HCT116 (cell line): ENCODE results near the gene CCRL2. TPM values are rescaled to one million over a fixed set of nuclear protein-coding genes. Genes with fewer than 3 reads are reported as not detected.

Source experiments
- ATAC-seq: fragments of 200-7000 bp; cut with Tn5 transposase; 2 replicates; pipeline ENCODE4 v1.9.1; 2020; ENCODE audit warnings: mild to moderate bottlenecking, moderate library complexity
- BruUV-seq: library from RNA; stranded (reverse); fragments of 400-500 nt; replicated peaks from 2 replicates; lab custom pipeline; 2021; lab: Mats Ljungman, UMichigan
- CTCF ChIA-PET: fragments of 300-600 bp; sonication (Branson Sonifier 250); formaldehyde crosslinking; loops from one replicate; lab custom pipeline; 2021; ENCODE audit warnings: antibody characterized with exemption; lab: Charles Lee
- POLR2A ChIA-PET: fragments of 300-600, 350-600 bp; sonication (Branson Sonifier 250); formaldehyde crosslinking; loops from one replicate; lab custom pipeline; 2021; ENCODE audit warnings: antibody characterized with exemption; lab: Charles Lee
- RAD21 ChIA-PET, 2 experiments: fragments of 300-600 bp; sonication (Branson Sonifier 250); formaldehyde crosslinking; loops; one replicate each; lab custom pipeline; 2023; ENCODE audit warnings: low total read pairs in 2 of 2; ENCODE audit not compliant: uncharacterized antibody in 2 of 2, unreplicated experiment in 2 of 2, low non-redundant PET in 1 of 2; lab: Charles Lee
- DNase-seq: peaks from one replicate; pipeline ENCODE4 v3.0.0-alpha.2; 2010; ENCODE audit warnings: low read depth, low spot score
- H2AFZ ChIP-seq: fragments of 200-600 bp; shearing (Covaris generic), sonication (generic); 2 replicates; pipeline ENCODE4 v1.6.1; 2017; ENCODE audit warnings: low read depth, mixed run types, mixed read lengths, antibody characterized with exemption, low read length; ENCODE audit not compliant: poor library complexity, severe bottlenecking
- H3K27ac ChIP-seq: 2 replicates; pipeline ENCODE4 v1.5.1; 2012; ENCODE audit warnings: low read depth, low read length
- H3K27me3 ChIP-seq: fragments of 200-600 bp; sonication (generic); 2 replicates; pipeline ENCODE4 v1.6.1; 2016; ENCODE audit warnings: mixed run types, low read length, mixed read lengths; ENCODE audit not compliant: insufficient read depth
- H3K36me3 ChIP-seq, 2 experiments: fragments of 200-500 bp in 1 of 2; fragments of 200-600 bp in 1 of 2; sonication (Bioruptor generic) in 1 of 2; sonication (generic) in 1 of 2; 2 replicates each; pipeline versions ENCODE4 v1.5.1 to v1.6.1; 2014 to 2016; ENCODE audit warnings: low read length in 2 of 2, inconsistent platforms in 1 of 2, mixed read lengths in 1 of 2, mixed run types in 1 of 2; ENCODE audit not compliant: insufficient read depth in 2 of 2, control insufficient read depth in 1 of 2
- H3K4me1 ChIP-seq, 2 experiments: fragments of 200-600 bp in 1 of 2; sonication (generic) in 1 of 2; 2 replicates each; pipeline versions ENCODE4 v1.5.1 to v1.6.1; 2012 to 2017; ENCODE audit warnings: low read length in 2 of 2, inconsistent platforms in 1 of 2, mild to moderate bottlenecking in 1 of 2, mixed read lengths in 1 of 2, mixed run types in 1 of 2, moderate library complexity in 1 of 2; ENCODE audit not compliant: insufficient read depth in 2 of 2, control insufficient read depth in 1 of 2
- H3K4me2 ChIP-seq: fragments of 200-600 bp; sonication (generic); 2 replicates; pipeline ENCODE4 v1.6.1; 2017; ENCODE audit warnings: mixed run types, low read length, mixed read lengths
- H3K4me3 ChIP-seq, 2 experiments: fragments of 200-600 bp in 1 of 2; sonication (generic) in 1 of 2; replicated peaks in 1 of 2; 2 replicates each; pipeline ENCODE4 v1.5.1; 2011 to 2016; ENCODE audit warnings: low read length in 2 of 2, control low read depth in 1 of 2, low read depth in 1 of 2, mild to moderate bottlenecking in 1 of 2, mixed read lengths in 1 of 2, mixed run types in 1 of 2
- H3K79me2 ChIP-seq: fragments of 200-600 bp; sonication (generic); 2 replicates; pipeline ENCODE4 v1.6.1; 2017; ENCODE audit warnings: mild to moderate bottlenecking, mixed run types, low read length, moderate library complexity, mixed read lengths; ENCODE audit not compliant: insufficient read depth
- H3K9ac ChIP-seq: fragments of 200-600 bp; sonication (generic); 2 replicates; pipeline ENCODE4 v1.6.1; 2016; ENCODE audit warnings: low read length, mixed read lengths
- H3K9me2 ChIP-seq: fragments of 200-600 bp; sonication (generic), shearing (Covaris generic); 2 replicates; pipeline ENCODE4 v1.6.1; 2017; ENCODE audit warnings: mixed run types, mild to moderate bottlenecking, moderate library complexity; ENCODE audit not compliant: insufficient read depth
- H3K9me3 ChIP-seq, 2 experiments: fragments of 200-500 bp in 1 of 2; fragments of 200-600 bp in 1 of 2; sonication (Bioruptor generic) in 1 of 2; sonication (generic) in 1 of 2; 2 replicates each; pipeline ENCODE4 v1.6.1; 2014 to 2017; ENCODE audit warnings: low read length in 2 of 2, mixed read lengths in 2 of 2, inconsistent platforms in 1 of 2, low read depth in 1 of 2, mild to moderate bottlenecking in 1 of 2, mixed run types in 1 of 2, moderate library complexity in 1 of 2; ENCODE audit not compliant: control insufficient read depth in 1 of 2, insufficient read depth in 1 of 2
- H4K20me1 ChIP-seq: fragments of 200-600 bp; sonication (generic), shearing (Covaris generic); 2 replicates; pipeline ENCODE4 v1.6.1; 2017; ENCODE audit warnings: mixed run types, mild to moderate bottlenecking, moderate library complexity; ENCODE audit not compliant: insufficient read depth
- CEBPB ChIP-seq: IDR thresholded peaks from 2 replicates; pipeline ENCODE4 v1.6.1; 2012; ENCODE audit warnings: low read depth
- ELF1 ChIP-seq: IDR thresholded peaks from 2 replicates; pipeline ENCODE4 v1.6.1; 2012; ENCODE audit warnings: low read depth, borderline replicate concordance
- FOSL1 ChIP-seq: IDR thresholded peaks from 2 replicates; pipeline ENCODE4 v1.6.1; 2012; ENCODE audit warnings: low read depth
- POLR2AphosphoS5 ChIP-seq: IDR thresholded peaks from 2 replicates; pipeline ENCODE4 v1.6.1; 2011; ENCODE audit warnings: mild to moderate bottlenecking, low read depth, low read length, moderate library complexity
- SIN3A ChIP-seq: IDR thresholded peaks from 2 replicates; pipeline ENCODE4 v1.6.1; 2012; ENCODE audit warnings: low read depth
- SP1 ChIP-seq: IDR thresholded peaks from 2 replicates; pipeline ENCODE4 v1.6.1; 2012; ENCODE audit warnings: low read depth
- SRF ChIP-seq: IDR thresholded peaks from 2 replicates; pipeline ENCODE4 v1.6.1; 2012; ENCODE audit warnings: low read depth
- TCF7L2 ChIP-seq: IDR thresholded peaks from 2 replicates; pipeline ENCODE4 v1.7.0; 2011; ENCODE audit warnings: borderline replicate concordance, inconsistent platforms; ENCODE audit not compliant: insufficient read depth, insufficient read length; ENCODE audit errors: extremely low read depth
- intact Hi-C: fragments of 100-400 bp; cut with micrococcal nuclease; formaldehyde crosslinking; loops from 2 replicates; pipeline ENCODE4 v1.10.0; 2022
- total RNA-seq: library from RNA; stranded (reverse); gene quantifications from one replicate; pipeline ENCODE4 v1.2.1, GENCODE V29; 2021; ENCODE audit not compliant: unreplicated experiment
- TF ChIP-seq, protein P1 (sequence below): IDR thresholded peaks from 2 replicates; pipeline ENCODE4 v1.6.1; 2012; ENCODE audit warnings: low read depth
- TF ChIP-seq, protein P2 (sequence below): IDR thresholded peaks from 2 replicates; pipeline ENCODE4 v1.6.1; 2011; ENCODE audit warnings: mild to moderate bottlenecking, low read length, moderate library complexity; ENCODE audit not compliant: insufficient replicate concordance; ENCODE audit errors: extremely low read depth

CCRL2 gene
- total RNA-seq, 1 experiment from 2014 or later, result not detected

DNA sequence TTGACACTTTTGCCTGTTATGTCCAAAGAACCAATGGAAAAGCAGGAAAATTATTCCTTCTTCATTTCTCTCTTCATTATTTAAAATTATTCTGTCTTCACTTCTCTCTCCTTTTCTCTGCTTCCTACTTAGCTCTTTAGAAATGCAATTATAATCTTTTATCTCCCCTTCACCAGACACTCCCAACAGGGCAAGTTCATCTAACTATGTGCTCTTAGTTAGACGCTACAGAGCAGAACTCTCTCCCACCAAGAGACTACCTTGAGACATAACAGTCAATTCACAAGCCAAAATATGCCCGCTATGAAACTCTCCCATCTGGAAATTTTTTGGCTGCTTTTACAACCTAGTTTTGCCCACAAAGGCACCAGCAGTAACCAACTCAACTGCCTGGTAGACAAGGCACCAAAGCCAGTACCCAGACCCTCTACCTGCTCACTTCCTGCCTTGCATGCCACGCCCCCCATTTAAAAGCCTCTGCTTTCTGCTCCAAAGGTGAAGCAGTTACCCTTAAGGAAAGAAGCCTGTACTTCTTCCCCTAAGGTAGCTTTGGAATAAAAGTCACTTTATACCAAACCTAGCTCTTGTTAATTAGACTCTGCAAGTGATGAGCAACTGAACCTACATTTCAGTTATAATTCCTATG is 28.1 kb downstream of the CCRL2 start:
- intact Hi-C loops, result no loop called here
- ChIA-PET POLR2A (no interaction called here), CTCF (interaction anchor here (1.2 kb wide), 1 partner anchor 15 kb away, joined by 4 read pairs; no protein-coding TSS in a partner anchor), RAD21 (no interaction called here)
- Histone ChIP-seq H3K36me3 (no peaks in the 10 kb centered on the region), H3K4me1 (no peaks in the 10 kb centered on the region), H3K4me2 (no peak overlapping the region), H4K20me1 (no peaks in the 10 kb centered on the region), H3K9ac (no peak overlapping the region), H2AFZ (no peak overlapping the region), H3K79me2 (no peaks in the 10 kb centered on the region), H3K27me3 (no peaks in the 10 kb centered on the region), H3K9me2 (no peaks in the 10 kb centered on the region), H3K9me3 (peaks cover 0 to 5% of the 10 kb centered on the region in 2 experiments; a peak in 1 of 4 replicates), H3K4me3 (no peak overlapping the region), H3K27ac (no peak overlapping the region)
- DNase-seq (no peak), ATAC-seq (no peak)
- no TSS peak for BruUV-seq
- TF ChIP-seq POLR2AphosphoS5 (no peak), TCF7L2 (no peak), SP1 (no peak), SIN3A (no peak), SRF (no peak), CEBPB (no peak), FOSL1 (no peak), ELF1 (no peak)
- TF ChIP-seq, protein P1, sequence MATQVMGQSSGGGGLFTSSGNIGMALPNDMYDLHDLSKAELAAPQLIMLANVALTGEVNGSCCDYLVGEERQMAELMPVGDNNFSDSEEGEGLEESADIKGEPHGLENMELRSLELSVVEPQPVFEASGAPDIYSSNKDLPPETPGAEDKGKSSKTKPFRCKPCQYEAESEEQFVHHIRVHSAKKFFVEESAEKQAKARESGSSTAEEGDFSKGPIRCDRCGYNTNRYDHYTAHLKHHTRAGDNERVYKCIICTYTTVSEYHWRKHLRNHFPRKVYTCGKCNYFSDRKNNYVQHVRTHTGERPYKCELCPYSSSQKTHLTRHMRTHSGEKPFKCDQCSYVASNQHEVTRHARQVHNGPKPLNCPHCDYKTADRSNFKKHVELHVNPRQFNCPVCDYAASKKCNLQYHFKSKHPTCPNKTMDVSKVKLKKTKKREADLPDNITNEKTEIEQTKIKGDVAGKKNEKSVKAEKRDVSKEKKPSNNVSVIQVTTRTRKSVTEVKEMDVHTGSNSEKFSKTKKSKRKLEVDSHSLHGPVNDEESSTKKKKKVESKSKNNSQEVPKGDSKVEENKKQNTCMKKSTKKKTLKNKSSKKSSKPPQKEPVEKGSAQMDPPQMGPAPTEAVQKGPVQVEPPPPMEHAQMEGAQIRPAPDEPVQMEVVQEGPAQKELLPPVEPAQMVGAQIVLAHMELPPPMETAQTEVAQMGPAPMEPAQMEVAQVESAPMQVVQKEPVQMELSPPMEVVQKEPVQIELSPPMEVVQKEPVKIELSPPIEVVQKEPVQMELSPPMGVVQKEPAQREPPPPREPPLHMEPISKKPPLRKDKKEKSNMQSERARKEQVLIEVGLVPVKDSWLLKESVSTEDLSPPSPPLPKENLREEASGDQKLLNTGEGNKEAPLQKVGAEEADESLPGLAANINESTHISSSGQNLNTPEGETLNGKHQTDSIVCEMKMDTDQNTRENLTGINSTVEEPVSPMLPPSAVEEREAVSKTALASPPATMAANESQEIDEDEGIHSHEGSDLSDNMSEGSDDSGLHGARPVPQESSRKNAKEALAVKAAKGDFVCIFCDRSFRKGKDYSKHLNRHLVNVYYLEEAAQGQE, result no peak
- TF ChIP-seq, protein P2, sequence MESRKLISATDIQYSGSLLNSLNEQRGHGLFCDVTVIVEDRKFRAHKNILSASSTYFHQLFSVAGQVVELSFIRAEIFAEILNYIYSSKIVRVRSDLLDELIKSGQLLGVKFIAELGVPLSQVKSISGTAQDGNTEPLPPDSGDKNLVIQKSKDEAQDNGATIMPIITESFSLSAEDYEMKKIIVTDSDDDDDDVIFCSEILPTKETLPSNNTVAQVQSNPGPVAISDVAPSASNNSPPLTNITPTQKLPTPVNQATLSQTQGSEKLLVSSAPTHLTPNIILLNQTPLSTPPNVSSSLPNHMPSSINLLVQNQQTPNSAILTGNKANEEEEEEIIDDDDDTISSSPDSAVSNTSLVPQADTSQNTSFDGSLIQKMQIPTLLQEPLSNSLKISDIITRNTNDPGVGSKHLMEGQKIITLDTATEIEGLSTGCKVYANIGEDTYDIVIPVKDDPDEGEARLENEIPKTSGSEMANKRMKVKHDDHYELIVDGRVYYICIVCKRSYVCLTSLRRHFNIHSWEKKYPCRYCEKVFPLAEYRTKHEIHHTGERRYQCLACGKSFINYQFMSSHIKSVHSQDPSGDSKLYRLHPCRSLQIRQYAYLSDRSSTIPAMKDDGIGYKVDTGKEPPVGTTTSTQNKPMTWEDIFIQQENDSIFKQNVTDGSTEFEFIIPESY, result no peak
